Parathyroid adenoma (tissue), 2 donors: Measurements from ENCODE around the gene PIAS4.

Source experiments
- H2AFZ ChIP-seq: fragments of 300-600 bp; sonication (generic); one replicate; pipeline ENCODE4 v1.7.0; 2017; ENCODE audit warnings: antibody characterized with exemption, mild to moderate bottlenecking
- H3K27ac ChIP-seq: fragments of 300-600 bp; sonication (generic); one replicate; pipeline ENCODE4 v1.7.0; 2017
- H3K27me3 ChIP-seq: fragments of 300-600 bp; sonication (generic); one replicate; pipeline ENCODE4 v1.7.0; 2017; ENCODE audit warnings: low read length; ENCODE audit not compliant: control insufficient read depth, insufficient read depth
- H3K36me3 ChIP-seq: fragments of 300-600 bp; sonication (generic); one replicate; pipeline ENCODE4 v1.7.0; 2017; ENCODE audit warnings: low read length; ENCODE audit not compliant: control insufficient read depth, insufficient read depth
- H3K4me1 ChIP-seq: fragments of 300-600 bp; sonication (generic); one replicate; pipeline ENCODE4 v1.7.0; 2017; ENCODE audit warnings: control low read depth
- H3K4me2 ChIP-seq: fragments of 300-600 bp; sonication (generic); one replicate; pipeline ENCODE4 v1.7.0; 2017; ENCODE audit warnings: low read length
- H3K4me3 ChIP-seq: fragments of 300-600 bp; sonication (generic); one replicate; pipeline ENCODE4 v1.7.0; 2017; ENCODE audit warnings: low read depth, low read length
- H3K79me2 ChIP-seq: fragments of 300-600 bp; sonication (generic); one replicate; pipeline ENCODE4 v1.7.0; 2017; ENCODE audit warnings: control low read depth
- H3K9ac ChIP-seq: fragments of 300-600 bp; sonication (generic); one replicate; pipeline ENCODE4 v1.7.0; 2017; ENCODE audit warnings: mild to moderate bottlenecking
- H3K9me3 ChIP-seq: fragments of 300-600 bp; sonication (generic); one replicate; pipeline ENCODE4 v1.7.0; 2017; ENCODE audit warnings: low read length; ENCODE audit not compliant: control insufficient read depth
- TF ChIP-seq, protein P1 (sequence below): fragments of 300-600 bp; sonication (generic); IDR thresholded peaks from one replicate; pipeline ENCODE4 v1.7.0; 2017; ENCODE audit warnings: antibody characterized with exemption, mild to moderate bottlenecking
- donor health status: primary hyperparathyroidism.

The PIAS4 gene, protein sequence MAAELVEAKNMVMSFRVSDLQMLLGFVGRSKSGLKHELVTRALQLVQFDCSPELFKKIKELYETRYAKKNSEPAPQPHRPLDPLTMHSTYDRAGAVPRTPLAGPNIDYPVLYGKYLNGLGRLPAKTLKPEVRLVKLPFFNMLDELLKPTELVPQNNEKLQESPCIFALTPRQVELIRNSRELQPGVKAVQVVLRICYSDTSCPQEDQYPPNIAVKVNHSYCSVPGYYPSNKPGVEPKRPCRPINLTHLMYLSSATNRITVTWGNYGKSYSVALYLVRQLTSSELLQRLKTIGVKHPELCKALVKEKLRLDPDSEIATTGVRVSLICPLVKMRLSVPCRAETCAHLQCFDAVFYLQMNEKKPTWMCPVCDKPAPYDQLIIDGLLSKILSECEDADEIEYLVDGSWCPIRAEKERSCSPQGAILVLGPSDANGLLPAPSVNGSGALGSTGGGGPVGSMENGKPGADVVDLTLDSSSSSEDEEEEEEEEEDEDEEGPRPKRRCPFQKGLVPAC

DNA sequence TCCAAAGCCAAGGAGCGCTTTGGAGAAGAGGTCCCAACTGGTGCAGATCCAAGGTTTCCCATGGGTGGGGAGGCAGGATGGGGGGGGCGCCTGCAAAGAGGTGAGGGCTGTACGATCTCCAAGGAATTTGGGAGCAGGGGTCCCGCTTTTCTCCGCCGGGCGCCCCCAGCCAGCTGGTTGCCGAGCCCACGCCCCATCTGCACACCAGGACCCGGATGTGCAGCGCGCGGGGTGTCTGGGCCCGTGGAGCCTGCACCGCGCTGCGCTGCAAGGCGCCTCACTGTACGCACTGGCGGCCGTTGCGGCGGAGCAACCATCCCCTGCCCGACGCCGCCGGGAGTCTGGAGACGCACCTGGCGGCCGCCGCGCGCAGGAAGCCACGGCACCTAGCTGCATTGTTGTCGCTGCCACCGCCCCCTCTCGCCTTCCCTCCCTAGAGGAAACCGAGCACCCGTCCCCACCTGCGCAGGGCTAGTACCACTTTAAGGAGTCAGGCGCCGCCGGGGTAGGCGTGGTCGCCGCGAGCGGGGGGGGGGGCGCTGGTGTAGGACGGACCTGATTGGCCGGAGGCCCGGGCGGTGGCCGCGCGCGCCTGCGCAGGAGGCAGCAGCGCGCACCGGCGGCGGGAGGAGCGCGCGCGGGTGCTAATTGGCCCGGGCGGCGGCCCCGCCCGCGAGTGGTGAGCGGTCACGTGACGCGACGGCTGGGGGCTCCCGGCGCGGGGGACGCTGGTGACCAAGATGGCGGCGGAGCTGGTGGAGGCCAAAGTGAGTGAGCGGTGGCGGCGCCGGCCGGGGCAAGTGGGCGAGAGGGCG, at the start of gene PIAS4:
Gene PIAS4, plus strand, starts transcription at position 716 of the 815 bp plus-strand sequence. Its CDS starts 25 bp downstream, at position 741.
- Histone ChIP-seq H3K9me3 (no peaks in the 10 kb centered on the region), H3K9ac (peak within 1 kb of the TSS; percentile 61), H3K79me2 (peaks cover 39% of the 10 kb centered on the region), H3K27ac (peak within 1 kb of the TSS; percentile 76), H3K4me2 (peak within 1 kb of the TSS; percentile 93), H2AFZ (peak within 1 kb of the TSS; percentile 96), H3K4me1 (peaks cover 9% of the 10 kb centered on the region), H3K27me3 (no peaks in the 10 kb centered on the region), H3K36me3 (no peaks in the 10 kb centered on the region), H3K4me3 (peak within 1 kb of the TSS; percentile 87)
- TF ChIP-seq, protein P1, sequence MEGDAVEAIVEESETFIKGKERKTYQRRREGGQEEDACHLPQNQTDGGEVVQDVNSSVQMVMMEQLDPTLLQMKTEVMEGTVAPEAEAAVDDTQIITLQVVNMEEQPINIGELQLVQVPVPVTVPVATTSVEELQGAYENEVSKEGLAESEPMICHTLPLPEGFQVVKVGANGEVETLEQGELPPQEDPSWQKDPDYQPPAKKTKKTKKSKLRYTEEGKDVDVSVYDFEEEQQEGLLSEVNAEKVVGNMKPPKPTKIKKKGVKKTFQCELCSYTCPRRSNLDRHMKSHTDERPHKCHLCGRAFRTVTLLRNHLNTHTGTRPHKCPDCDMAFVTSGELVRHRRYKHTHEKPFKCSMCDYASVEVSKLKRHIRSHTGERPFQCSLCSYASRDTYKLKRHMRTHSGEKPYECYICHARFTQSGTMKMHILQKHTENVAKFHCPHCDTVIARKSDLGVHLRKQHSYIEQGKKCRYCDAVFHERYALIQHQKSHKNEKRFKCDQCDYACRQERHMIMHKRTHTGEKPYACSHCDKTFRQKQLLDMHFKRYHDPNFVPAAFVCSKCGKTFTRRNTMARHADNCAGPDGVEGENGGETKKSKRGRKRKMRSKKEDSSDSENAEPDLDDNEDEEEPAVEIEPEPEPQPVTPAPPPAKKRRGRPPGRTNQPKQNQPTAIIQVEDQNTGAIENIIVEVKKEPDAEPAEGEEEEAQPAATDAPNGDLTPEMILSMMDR = no peak

DNA sequence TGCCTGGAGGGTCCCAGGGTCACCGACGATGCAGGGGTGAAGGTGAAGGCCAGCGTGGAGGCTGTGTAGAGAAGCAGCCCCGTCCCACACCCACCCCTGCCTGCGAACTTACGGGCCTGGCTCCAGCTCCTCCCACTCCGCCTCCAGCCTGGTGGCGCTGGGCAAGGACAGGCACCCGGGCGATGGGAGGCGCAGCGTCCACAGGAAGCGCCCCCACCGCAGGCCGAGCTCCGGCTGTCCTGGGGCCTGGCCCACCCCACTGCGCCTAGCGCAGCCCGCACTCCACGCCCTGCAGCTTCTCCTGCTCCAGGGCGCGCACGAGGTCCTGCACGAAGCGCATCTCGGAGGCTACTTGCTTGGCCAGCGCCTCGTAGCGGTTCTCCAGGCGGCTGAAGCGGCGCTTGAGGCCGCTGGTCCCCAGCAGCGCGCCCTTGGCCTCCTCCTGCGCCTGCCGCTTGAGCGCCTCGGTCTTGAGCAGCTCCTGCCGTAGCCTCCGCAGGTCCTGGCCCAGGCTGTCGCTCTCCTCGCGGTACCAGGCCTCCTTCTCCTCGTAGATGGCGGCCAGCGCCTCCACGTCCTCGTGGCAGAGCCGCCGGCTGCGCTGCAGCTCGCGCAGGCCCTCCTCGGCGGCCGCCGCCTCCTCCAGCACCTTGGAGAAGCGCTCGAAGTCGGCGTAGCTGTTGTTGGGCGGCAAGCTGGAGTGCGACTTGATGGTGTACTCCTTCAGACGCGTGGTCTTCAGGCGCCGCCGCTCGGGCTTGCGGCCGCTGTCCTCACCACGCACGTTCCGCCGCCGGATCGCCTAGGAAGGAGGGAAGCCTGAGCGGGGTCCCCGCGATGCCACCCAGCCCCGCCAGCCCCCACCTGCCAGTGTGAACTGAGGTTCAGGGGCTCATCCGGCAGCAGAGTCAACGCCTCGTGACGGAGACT, 48.4 kb upstream of the PIAS4 start:
- no peaks in the 10 kb centered on the region for H3K9me3 ChIP-seq
- H3K27ac ChIP-seq = no peak overlapping the region
- no peaks in the 10 kb centered on the region for H3K36me3 ChIP-seq
- TF ChIP-seq, protein P1 = no peak
- no peaks in the 10 kb centered on the region for H3K79me2 ChIP-seq
- no peak overlapping the region for H2AFZ ChIP-seq
- no peak overlapping the region for H3K4me2 ChIP-seq
- no peaks in the 10 kb centered on the region for H3K4me1 ChIP-seq
- H3K4me3 ChIP-seq = no peak overlapping the region
- no peak overlapping the region for H3K9ac ChIP-seq
- H3K27me3 ChIP-seq = no peaks in the 10 kb centered on the region

DNA sequence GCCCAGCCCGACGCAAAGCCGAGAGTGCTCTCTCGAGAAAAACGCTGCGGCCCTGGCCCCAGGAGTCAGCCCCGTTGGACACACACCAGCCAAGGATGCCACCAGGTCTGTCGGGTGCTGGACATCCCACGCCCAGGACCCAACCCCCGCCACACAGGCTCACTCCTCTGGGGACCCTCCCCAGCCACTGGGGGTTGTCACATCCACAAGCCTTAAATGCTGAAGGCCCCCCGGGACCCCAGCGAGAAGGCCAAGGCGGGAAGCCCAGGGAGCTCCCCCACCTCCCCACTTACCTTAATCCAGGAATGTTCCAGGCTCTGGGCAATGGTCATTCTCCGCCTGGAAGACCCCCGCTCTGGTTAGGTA, 47.8 kb upstream of the PIAS4 start:
- Histone ChIP-seq H3K36me3 (no peaks in the 10 kb centered on the region), H3K4me1 (no peaks in the 10 kb centered on the region), H3K9me3 (no peaks in the 10 kb centered on the region), H3K27me3 (no peaks in the 10 kb centered on the region), H3K9ac (no peak overlapping the region), H3K79me2 (no peaks in the 10 kb centered on the region), H2AFZ (no peak overlapping the region), H3K27ac (no peak overlapping the region), H3K4me2 (no peak overlapping the region), H3K4me3 (no peak overlapping the region)
- TF ChIP-seq, protein P1 = no peak

DNA sequence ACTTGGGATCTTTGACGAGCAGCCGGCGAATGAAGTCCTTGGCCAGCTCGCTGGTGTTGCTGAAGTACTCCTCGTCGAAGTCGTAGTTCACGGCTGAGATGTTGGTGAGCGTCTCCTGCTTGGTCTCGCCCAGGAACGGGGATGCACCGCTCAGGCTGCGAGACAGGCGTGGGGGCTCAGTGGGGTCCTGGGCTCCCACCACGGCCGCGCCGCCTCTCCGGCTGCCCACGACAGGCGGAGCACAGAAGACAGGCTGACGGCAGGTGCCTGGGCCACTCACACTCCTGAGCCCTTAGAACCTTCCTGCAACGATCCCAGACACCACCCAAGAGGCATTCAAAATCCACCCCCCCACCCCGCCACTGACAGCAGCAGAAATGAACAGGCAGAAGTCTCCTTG, 46.5 kb upstream of the PIAS4 start:
- Histone ChIP-seq H3K79me2 (peaks cover 6% of the 10 kb centered on the region), H3K27me3 (no peaks in the 10 kb centered on the region), H3K4me1 (no peaks in the 10 kb centered on the region), H3K27ac (no peak overlapping the region), H2AFZ (no peak overlapping the region), H3K4me2 (no peak overlapping the region), H3K9me3 (no peaks in the 10 kb centered on the region), H3K4me3 (no peak overlapping the region), H3K36me3 (no peaks in the 10 kb centered on the region), H3K9ac (no peak overlapping the region)
- TF ChIP-seq, protein P1 = no peak
